Tongue (tissue), 2 donors: ENCODE data around the gene HGFAC. TPM values are rescaled to one million over a fixed set of nuclear protein-coding genes. Genes with fewer than 3 reads are reported as not detected.

Experiments
- DNase-seq: peaks from one replicate; pipeline ENCODE4 v3.0.0-alpha.2; 2015
- total RNA-seq: library from RNA; depleted of rRNA; stranded (reverse); fragments of >200 nt; gene quantifications from one replicate; pipeline ENCODE4 v1.2.3, GENCODE V29; 2014

Gene HGFAC
- total RNA-seq, 1 donor from 2014 or later = not detected

GRCh38 chr4:3473996-3474765, 32.4 kb downstream of the HGFAC start:
- no peak for DNase-seq

GRCh38 chr4:3475041-3475712, 33.4 kb downstream of the HGFAC start:
- DNase-seq = no peak

- DNase-seq = no peak
Measured at GRCh38 chr4:3475713-3476260, 34.0 kb downstream of the HGFAC start.

- no peak for DNase-seq
Measured at GRCh38 chr4:3476341-3476747, 34.6 kb downstream of the HGFAC start.

- DNase-seq = no peak
Measured at GRCh38 chr4:3476936-3477749, 35.4 kb downstream of the HGFAC start.

GRCh38 chr4:3477750-3478430, 36.1 kb downstream of the HGFAC start:
- no peak for DNase-seq

GRCh38 chr4:3478446-3479357, 36.9 kb downstream of the HGFAC start:
- DNase-seq = no peak

- DNase-seq = no peak
Measured at GRCh38 chr4:3479358-3480101, 37.8 kb downstream of the HGFAC start.

- peak; percentile 90 for DNase-seq
Measured at GRCh38 chr4:3480528-3481112, 38.9 kb downstream of the HGFAC start.

GRCh38 chr4:3481113-3481531, 39.4 kb downstream of the HGFAC start:
- peak; percentile 74 for DNase-seq

- peak; percentile 62 for DNase-seq
Measured at GRCh38 chr4:3481783-3482393, 40.1 kb downstream of the HGFAC start.

- DNase-seq = no peak
Measured at GRCh38 chr4:3482707-3483106, 40.9 kb downstream of the HGFAC start.

- peak; percentile 93 for DNase-seq
Measured at GRCh38 chr4:3483471-3483921, 41.7 kb downstream of the HGFAC start.

- DNase-seq = no peak
Measured at GRCh38 chr4:3484057-3484973, 42.5 kb downstream of the HGFAC start.

- peak; percentile 66 for DNase-seq
Measured at GRCh38 chr4:3485011-3485791, 43.4 kb downstream of the HGFAC start.

- DNase-seq = no peak
Measured at GRCh38 chr4:3485886-3486540, 44.2 kb downstream of the HGFAC start.
